Subcutaneous adipose tissue (tissue), 4 donors: ENCODE measurements around the gene B4GALT1. TPM values are rescaled to one million over a fixed set of nuclear protein-coding genes. Genes with fewer than 3 reads are reported as not detected.

ENCODE experiments used
- CTCF ChIP-seq: fragments of 450-650 bp; IDR thresholded peaks from one replicate; pipeline ENCODE4 v1.5.1; 2016; ENCODE audit warnings: low read depth, mild to moderate bottlenecking, control low read depth, antibody characterized with exemption, moderate library complexity
- total RNA-seq, 4 donors: library from RNA; depleted of rRNA; stranded (reverse); fragments of >200 nt; gene quantifications; one replicate each; pipeline ENCODE4 v1.1.0, GENCODE V29; 2016

The B4GALT1 gene
- 100 to 1,000 TPM in 1 of 4 donors, 10 to 100 TPM in 3; 39.6 to 100 (median 64.5) TPM for total RNA-seq

GRCh38 chr9:33167084-33167971, at the start of gene B4GALT1:
B4GALT1 (minus strand) TSS chr9:33167336; CDS start chr9:33167169, 167 bp downstream.
- no peak for TF ChIP-seq CTCF

- TF ChIP-seq CTCF = no peak
These were observed 44.7 kb upstream of the B4GALT1 start for GRCh38 chr9:33211695-33212393.

- TF ChIP-seq CTCF = no peak
These were observed 43.0 kb upstream of the B4GALT1 start for GRCh38 chr9:33210006-33210715.

GRCh38 chr9:33209394-33209793, 42.3 kb upstream of the B4GALT1 start:
- no peak for TF ChIP-seq CTCF

- no peak for TF ChIP-seq CTCF
These were observed 35.5 kb upstream of the B4GALT1 start for GRCh38 chr9:33202552-33203201.

- no peak for TF ChIP-seq CTCF
These were observed 34.9 kb upstream of the B4GALT1 start for GRCh38 chr9:33202018-33202417.
